NCI-H446 (cell line): ENCODE results near the gene ZGLP1.
A peak's percentile ranks its signal among the peaks of the same experiment; 100 is the strongest.
"Not testable (repeated sequence)": the region's sequence is repeated elsewhere in the genome, so short reads cannot be mapped to it uniquely, and the experiment has no call there.

ENCODE experiments used
- DNase-seq, 2 experiments: peaks; one replicate each; lab custom pipeline; 2025; lab: John Stamatoyannopoulos, UW

Gene ZGLP1

GRCh38 chr19:10293637-10294367, 15.8 kb downstream of the ZGLP1 start:
- no peak for DNase-seq

- no peak for DNase-seq
Measured at GRCh38 chr19:10292789-10293636, 16.6 kb downstream of the ZGLP1 start.

GRCh38 chr19:10292206-10292788, 17.3 kb downstream of the ZGLP1 start:
- no peak for DNase-seq

GRCh38 chr19:10291554-10292205, 17.9 kb downstream of the ZGLP1 start:
- no peak for DNase-seq

GRCh38 chr19:10290876-10291553, 18.6 kb downstream of the ZGLP1 start:
- peak in 1 of 2 experiments; percentile 64 for DNase-seq

GRCh38 chr19:10290357-10290875, 19.2 kb downstream of the ZGLP1 start:
- no peak for DNase-seq

- DNase-seq, result peak in 1 of 2 experiments; percentile 89
Measured at GRCh38 chr19:10289836-10290356, 19.7 kb downstream of the ZGLP1 start, which contains the start of gene ICAM5. Gene ICAM5 (plus strand): TSS chr19:10289952. CDS start chr19:10290044, 92 bp downstream.

GRCh38 chr19:10289167-10289835, 20.3 kb downstream of the ZGLP1 start:
- peak; percentile 90 to 91 for DNase-seq

- DNase-seq, result peak; percentile 53 to 85
Measured at GRCh38 chr19:10288662-10289166, 20.9 kb downstream of the ZGLP1 start.

GRCh38 chr19:10286803-10287737, 22.5 kb downstream of the ZGLP1 start, which contains the start of gene ICAM4:
Gene ICAM4 (plus strand): TSS chr19:10286955. CDS start chr19:10287013, 58 bp downstream.
- DNase-seq, result no peak

GRCh38 chr19:10285393-10285792, 24.2 kb downstream of the ZGLP1 start:
- no peak for DNase-seq

GRCh38 chr19:10284960-10285278, 24.7 kb downstream of the ZGLP1 start:
- no peak for DNase-seq

GRCh38 chr19:10284065-10284959, 25.3 kb downstream of the ZGLP1 start:
- no peak for DNase-seq

GRCh38 chr19:10283301-10284064, 26.1 kb downstream of the ZGLP1 start:
- no peak for DNase-seq

GRCh38 chr19:10282043-10282442, 27.6 kb downstream of the ZGLP1 start:
- DNase-seq, result not testable (repeated sequence)

- DNase-seq, result no peak
Measured at GRCh38 chr19:10279737-10280442, 29.7 kb downstream of the ZGLP1 start.

- DNase-seq, result no peak
Measured at GRCh38 chr19:10278935-10279334, 30.7 kb downstream of the ZGLP1 start.
